ENCODE measurements around the gene SNTG2. TPM values are rescaled to one million over a fixed set of nuclear protein-coding genes. Genes with fewer than 3 reads are reported as not detected.

SNTG2 gene
- total and polyA plus RNA-seq, 12 donors = 0.26 to 4.3 (median 0.72) TPM; not detected in 1

GRCh38 chr2:964562-964961 is 13.9 kb downstream of the SNTG2 start:
- intact Hi-C loops (cut with DNase I) = no loop called here
- H3K4me1 ChIP-seq (replicated peaks in 1 of 2) = no peaks in the 10 kb centered on the region
- no peak overlapping the region for H3K4me3 ChIP-seq
- H3K27me3 ChIP-seq = no peaks in the 10 kb centered on the region
- TF ChIP-seq POLR2A (IDR thresholded peaks at IDR 0.05) (no peak), CTCF (IDR thresholded peaks at IDR 0.05) (no peak)
- H3K9me3 ChIP-seq (replicated peaks in 1 of 3) = peaks cover 0 to 3% (median 0%) of the 10 kb centered on the region in 3 donors
- H3K36me3 ChIP-seq (replicated peaks in 1 of 2) = no peaks in the 10 kb centered on the region
- WGBS, 4 donors = 84 to 93% (median 91%) methylated on average over 3 to 8 of the region's 8 CpGs
- H3K27ac ChIP-seq = no peak overlapping the region
- no peak for DNase-seq

GRCh38 chr2:965640-966147 is 15.0 kb downstream of the SNTG2 start:
- no peak for TF ChIP-seq POLR2A (IDR thresholded peaks at IDR 0.05)
- TF ChIP-seq CTCF (IDR thresholded peaks at IDR 0.05) = no peak
- Histone ChIP-seq H3K9me3 (replicated peaks in 1 of 3) (peaks cover 0 to 3% (median 0%) of the 10 kb centered on the region in 3 donors), H3K36me3 (replicated peaks in 1 of 2) (no peaks in the 10 kb centered on the region), H3K27me3 (no peaks in the 10 kb centered on the region), H3K4me3 (no peak overlapping the region), H3K27ac (no peak overlapping the region), H3K4me1 (replicated peaks in 1 of 2) (no peaks in the 10 kb centered on the region)
- intact Hi-C loops (cut with DNase I) = no loop called here
- 80 to 95% (median 85%) methylated on average over 11 to 12 of the region's 12 CpGs for WGBS, 4 donors
- no peak for DNase-seq

GRCh38 chr2:973129-973528 is 22.5 kb downstream of the SNTG2 start:
- Histone ChIP-seq H3K9me3 (replicated peaks in 1 of 3) (peaks cover 0 to 3% (median 0%) of the 10 kb centered on the region in 3 donors), H3K27me3 (no peaks in the 10 kb centered on the region), H3K27ac (no peak overlapping the region), H3K4me1 (replicated peaks in 1 of 2) (no peaks in the 10 kb centered on the region), H3K36me3 (replicated peaks in 1 of 2) (no peaks in the 10 kb centered on the region), H3K4me3 (no peak overlapping the region)
- TF ChIP-seq CTCF (IDR thresholded peaks at IDR 0.05) (no peak), POLR2A (IDR thresholded peaks at IDR 0.05) (no peak)
- intact Hi-C loops (cut with DNase I) = no loop called here
- WGBS, 4 donors = 84 to 92% (median 86%) methylated on average over 3 of the region's 3 CpGs
- DNase-seq = no peak

- Histone ChIP-seq H3K4me1 (replicated peaks in 1 of 2) (no peaks in the 10 kb centered on the region), H3K4me3 (no peak overlapping the region), H3K36me3 (replicated peaks in 1 of 2) (no peaks in the 10 kb centered on the region), H3K27ac (no peak overlapping the region), H3K9me3 (replicated peaks in 1 of 3) (peaks cover 0 to 1% (median 0%) of the 10 kb centered on the region in 3 donors), H3K27me3 (no peaks in the 10 kb centered on the region)
- intact Hi-C loops (cut with DNase I) = no loop called here
- TF ChIP-seq POLR2A (IDR thresholded peaks at IDR 0.05) (no peak), CTCF (IDR thresholded peaks at IDR 0.05) (no peak)
- WGBS, 4 donors = 42 to 46% (median 44%) methylated on average over 6 to 8 of the region's 8 CpGs
- no peak for DNase-seq
Observed at GRCh38 chr2:974054-974453, 23.4 kb downstream of the SNTG2 start.
